T-helper 2 cell treated with Interferon-gamma antibody and Interleukin-4, amounts not matched to agents 100 ng/mL and 5 ng/mL, for 36 hours (primary cell): Measurements from ENCODE around the gene GSTO2. TPM values are rescaled to one million over a fixed set of nuclear protein-coding genes. Genes with fewer than 3 reads are reported as not detected.

Experiments used
- intact Hi-C: fragments of 100-400 bp; cut with micrococcal nuclease; formaldehyde crosslinking; loops from one replicate; pipeline ENCODE4 v1.15.1; 2023
- total RNA-seq: library from RNA; stranded (reverse); gene quantifications from 2 replicates; pipeline ENCODE4 v1.2.3, GENCODE V29; 2022

The GSTO2 gene
- total RNA-seq, 1 donor from 2014 or later, result 0.66 TPM

- intact Hi-C loops, result loop anchor here (1.0 kb wide), 2 partner anchors 14 to 22 kb away; partner anchors contain the start of gene CFAP43
Observed at GRCh38 chr10:104253606-104254410, 15.2 kb upstream of the GSTO2 start.

DNA sequence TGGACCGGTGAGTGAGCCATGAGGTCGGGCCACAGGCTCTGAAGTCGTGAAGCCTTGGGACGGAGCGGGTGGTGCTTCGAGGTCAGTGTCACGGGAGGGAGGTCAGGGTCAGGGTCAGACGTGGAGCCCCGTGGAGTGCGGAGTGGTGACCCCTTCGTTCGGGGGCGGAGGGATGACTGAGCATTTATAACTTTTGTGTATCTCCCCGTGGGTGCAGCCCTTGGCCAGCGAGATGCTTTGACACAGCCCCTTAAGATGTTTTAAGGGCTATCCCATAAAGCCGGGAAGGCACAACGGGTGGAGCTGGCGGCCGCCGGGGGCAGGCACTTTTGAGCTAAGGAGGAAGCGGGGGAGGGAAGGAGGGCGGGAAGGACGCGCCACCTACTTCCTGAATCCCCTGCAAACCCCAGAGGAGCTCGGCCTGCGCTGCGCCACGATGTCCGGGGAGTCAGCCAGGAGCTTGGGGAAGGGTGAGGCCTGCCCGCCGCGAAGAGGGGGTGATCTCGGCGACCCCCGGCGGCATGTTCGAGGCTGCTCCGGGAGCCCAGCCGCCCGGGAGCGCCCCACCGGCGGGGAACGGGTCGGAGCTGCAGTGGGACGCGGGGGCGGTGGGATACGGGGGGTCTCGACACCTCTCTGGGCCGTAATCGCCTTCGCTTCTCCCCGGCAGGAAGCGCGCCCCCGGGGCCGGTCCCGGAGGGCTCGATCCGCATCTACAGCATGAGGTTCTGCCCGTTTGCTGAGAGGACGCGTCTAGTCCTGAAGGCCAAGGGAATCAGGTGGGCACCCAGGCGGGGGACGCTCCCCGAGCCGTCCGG lies 14.3 kb upstream of the GSTO2 start, which contains the start of gene GSTO1:
GSTO1 (plus strand) TSS at position 400 of the 818 bp plus-strand sequence; CDS start at position 437, 37 bp downstream.
- intact Hi-C loops, result loop anchor here (1.0 kb wide), 2 partner anchors 14 to 22 kb away; partner anchors contain the start of gene CFAP43

- intact Hi-C loops, result no loop called here
Observed at GRCh38 chr10:104255311-104255981, 13.5 kb upstream of the GSTO2 start.

DNA sequence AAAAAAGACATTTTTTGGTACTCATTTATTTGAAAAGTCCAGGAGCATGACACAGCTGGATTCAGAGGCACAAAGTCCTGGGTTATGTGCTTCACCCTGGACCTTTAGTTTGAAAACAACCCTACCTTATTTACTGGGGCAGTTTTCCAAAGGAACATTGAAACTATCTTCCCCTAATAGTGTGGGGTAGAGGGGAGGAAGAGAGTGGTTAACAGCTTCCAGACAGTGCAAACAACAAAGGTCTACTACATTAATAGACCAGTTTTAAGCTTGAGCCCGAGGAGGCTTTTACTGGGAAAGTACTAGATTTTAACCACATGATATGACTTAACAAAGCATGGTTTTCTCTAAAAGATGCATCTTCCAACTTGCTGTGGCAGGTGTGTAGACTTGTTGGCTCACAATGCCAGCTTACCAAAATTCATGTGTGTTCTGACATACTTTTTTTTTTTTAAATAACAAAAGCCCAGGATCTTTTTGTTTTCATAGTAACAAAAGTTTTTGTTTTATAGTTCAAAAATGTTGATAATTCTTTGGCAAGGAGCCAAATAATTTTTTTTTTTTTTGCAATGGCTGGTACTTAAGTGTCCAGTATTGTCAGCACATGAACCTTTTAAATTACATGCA lies 12.5 kb upstream of the GSTO2 start:
- intact Hi-C loops, result no loop called here

DNA sequence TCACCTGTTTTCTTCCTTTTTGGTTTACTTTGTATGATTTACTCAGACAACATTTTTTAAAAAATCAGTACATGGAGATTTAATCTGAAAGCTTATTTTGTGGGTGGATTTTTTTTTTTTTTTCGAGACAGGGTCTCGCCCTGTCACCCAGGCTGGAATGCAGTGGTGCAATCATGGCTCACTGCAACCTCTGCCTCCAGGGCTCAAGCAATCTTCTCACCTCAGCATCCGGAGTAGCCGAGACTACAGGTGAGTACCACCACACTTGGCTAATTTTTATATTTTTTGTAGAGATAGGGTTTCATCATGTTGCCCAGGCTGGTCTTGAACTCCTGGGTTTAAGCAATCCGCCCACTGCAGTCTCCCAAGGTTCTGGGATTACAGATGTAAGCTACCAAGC lies 11.7 kb upstream of the GSTO2 start:
- intact Hi-C loops, result no loop called here

DNA sequence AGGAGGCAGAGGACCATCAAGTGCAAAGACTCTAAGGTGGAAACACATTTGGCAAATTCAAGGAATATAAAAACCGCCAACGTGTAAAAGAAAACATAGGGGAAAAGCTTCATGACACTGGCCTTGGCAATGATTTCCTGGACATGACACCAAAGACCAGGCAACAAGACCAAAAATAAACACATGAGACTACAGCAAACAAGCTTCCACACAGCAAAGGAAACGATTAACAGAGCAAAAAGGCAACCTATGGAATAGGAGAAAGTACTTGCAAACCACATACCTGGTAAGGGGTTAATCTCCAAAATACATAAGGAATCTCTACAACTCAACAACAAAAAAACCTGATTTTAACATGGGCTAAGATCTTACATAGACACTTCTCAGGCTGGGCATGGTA lies 10.8 kb upstream of the GSTO2 start:
- intact Hi-C loops, result no loop called here

DNA sequence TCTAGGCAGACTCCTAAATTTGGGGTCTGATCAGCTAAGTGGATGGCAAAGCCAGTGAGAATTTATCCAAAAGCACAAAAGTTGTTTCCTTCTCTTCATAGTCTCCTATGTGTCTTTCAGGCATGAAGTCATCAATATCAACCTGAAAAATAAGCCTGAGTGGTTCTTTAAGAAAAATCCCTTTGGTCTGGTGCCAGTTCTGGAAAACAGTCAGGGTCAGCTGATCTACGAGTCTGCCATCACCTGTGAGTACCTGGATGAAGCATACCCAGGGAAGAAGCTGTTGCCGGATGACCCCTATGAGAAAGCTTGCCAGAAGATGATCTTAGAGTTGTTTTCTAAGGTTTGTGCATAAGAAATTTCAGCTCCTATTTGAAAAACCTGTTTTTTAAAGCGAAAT lies 9.5 kb upstream of the GSTO2 start:
- intact Hi-C loops, result no loop called here

DNA sequence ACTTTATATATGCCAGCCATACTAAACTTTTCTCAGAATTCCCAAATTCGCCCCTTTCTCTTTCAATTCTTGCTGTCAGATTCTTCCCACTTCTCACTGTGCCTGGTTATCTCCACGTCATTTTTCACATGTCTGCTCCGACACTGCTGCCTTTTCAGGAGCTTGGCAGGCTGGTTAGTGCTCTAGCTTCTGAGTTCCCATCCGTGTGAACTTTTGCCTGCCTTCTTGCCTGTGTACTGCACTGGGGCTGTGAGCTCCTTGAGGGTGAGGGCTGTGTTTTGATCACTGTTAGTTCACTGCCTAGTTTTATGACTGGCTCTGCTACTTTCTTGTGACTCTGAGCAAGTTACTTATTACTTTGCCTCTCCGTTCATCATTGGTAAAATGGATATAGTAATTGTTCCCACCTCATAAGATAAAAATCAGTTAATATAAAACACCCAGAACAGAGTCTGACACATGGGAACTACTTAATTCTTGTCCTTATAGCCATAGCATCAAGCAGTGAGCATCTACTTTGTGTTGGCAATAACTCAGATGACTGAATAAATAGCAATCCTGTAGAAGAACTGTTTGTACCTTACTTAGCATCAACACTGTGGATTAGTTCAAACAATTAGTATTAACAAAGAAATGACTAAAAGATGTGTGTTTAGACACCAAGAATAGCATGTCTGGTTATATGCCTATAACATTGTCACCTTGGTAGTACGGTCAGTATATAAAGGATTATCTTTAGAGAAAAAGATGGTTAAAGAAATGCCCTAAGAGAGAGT lies 8.8 kb upstream of the GSTO2 start:
- intact Hi-C loops, result no loop called here

- intact Hi-C loops, result no loop called here
Observed at GRCh38 chr10:104260775-104261115, 8.2 kb upstream of the GSTO2 start.

- intact Hi-C loops, result no loop called here
Observed at GRCh38 chr10:104262055-104262454, 6.9 kb upstream of the GSTO2 start.

DNA sequence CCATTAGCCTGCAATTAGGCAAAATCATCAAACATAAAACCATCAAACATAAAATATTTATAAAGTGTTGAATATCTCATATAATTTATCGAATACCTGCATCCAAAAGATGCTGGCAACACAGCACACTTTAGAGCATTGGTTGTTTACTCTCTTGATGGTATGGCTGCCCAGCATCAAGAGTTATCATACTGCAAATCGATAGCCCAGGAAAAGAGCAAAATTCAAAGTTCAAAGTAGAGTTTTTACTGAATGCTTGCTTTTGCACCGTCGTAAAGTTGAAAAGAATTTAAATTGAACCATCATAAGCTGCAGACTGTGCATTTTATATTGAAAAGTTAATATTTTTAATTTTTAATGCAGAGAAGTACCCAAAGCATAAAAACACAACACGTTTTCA lies 4.2 kb upstream of the GSTO2 start:
- intact Hi-C loops, result no loop called here

- intact Hi-C loops, result loop anchor here (1.0 kb wide), 2 partner anchors 14 to 147 kb away; partner anchors contain the start of gene GSTO1
Observed at GRCh38 chr10:104267721-104268404, 1.1 kb upstream of the GSTO2 start.

- intact Hi-C loops, result loop anchor here (1.0 kb wide), 2 partner anchors 14 to 147 kb away; partner anchors contain the start of gene GSTO1
Observed at GRCh38 chr10:104268405-104268712, 625 bp upstream of the GSTO2 start.

- intact Hi-C loops, result no loop called here
Observed at GRCh38 chr10:104273286-104273685, 4.3 kb downstream of the GSTO2 start.

GRCh38 chr10:104273899-104274575 lies 5.1 kb downstream of the GSTO2 start:
- intact Hi-C loops, result loop anchor here (2.0 kb wide), 1 partner anchor 17 kb away; no protein-coding TSS in a partner anchor

GRCh38 chr10:104274762-104275721 lies 6.1 kb downstream of the GSTO2 start:
- intact Hi-C loops, result loop anchor here (2.0 kb wide), 1 partner anchor 16 kb away; no protein-coding TSS in a partner anchor

DNA sequence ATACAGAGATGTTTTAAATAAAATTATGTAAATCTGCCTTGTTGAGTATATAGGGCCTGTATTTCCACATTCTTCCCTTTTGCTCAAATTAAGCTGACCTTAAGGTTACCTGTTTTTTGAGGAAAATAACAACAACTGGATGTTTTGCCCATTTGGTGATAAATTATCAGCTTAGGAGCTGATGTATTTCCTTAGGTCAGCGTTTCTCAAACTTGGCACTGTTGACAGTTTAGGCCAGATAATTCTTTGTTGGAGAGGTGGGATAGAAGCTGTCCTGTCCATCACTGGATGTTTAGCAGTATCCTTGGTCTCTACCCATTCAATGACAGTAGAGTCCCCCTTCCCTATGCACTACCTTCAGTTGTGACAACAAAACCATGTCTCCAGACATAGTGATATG lies 7.2 kb downstream of the GSTO2 start:
- intact Hi-C loops, result no loop called here

DNA sequence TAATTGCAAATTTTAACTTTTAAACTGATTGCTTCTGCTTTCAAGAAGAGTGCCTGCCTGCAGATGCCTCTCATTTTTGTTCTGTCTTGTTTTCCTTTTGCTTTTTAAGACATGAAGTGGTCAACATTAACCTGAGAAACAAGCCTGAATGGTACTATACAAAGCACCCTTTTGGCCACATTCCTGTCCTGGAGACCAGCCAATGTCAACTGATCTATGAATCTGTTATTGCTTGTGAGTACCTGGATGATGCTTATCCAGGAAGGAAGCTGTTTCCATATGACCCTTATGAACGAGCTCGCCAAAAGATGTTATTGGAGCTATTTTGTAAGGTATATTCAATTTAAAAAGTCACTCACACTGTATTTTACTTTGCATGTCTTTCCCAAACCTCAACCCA lies 8.8 kb downstream of the GSTO2 start:
- intact Hi-C loops, result no loop called here
